PC-9 (cell line): Measurements from ENCODE around the gene DNAAF3. TPM values are rescaled to one million over a fixed set of nuclear protein-coding genes. Genes with fewer than 3 reads are reported as not detected.

Source experiments
- BruUV-seq: library from RNA; stranded (reverse); fragments of 400-500 nt; replicated peaks from 2 replicates; lab custom pipeline; 2021; lab: Mats Ljungman, UMichigan
- CTCF ChIA-PET: fragments of 300-600 bp; sonication (Branson Sonifier 250); formaldehyde crosslinking; loops from one replicate; lab custom pipeline; 2022; ENCODE audit warnings: antibody characterized with exemption; lab: Charles Lee
- POLR2A ChIA-PET: fragments of 300-600 bp; sonication (Branson Sonifier 250); formaldehyde crosslinking; loops from one replicate; lab custom pipeline; 2022; ENCODE audit warnings: antibody characterized with exemption; ENCODE audit not compliant: unreplicated experiment; lab: Charles Lee
- DNase-seq, 2 experiments: peaks; one replicate each; pipeline versions ENCODE4 v3.0.0 to v3.0.0-alpha.2; 2015 to 2022; ENCODE audit warnings: mixed read lengths in 1 of 2
- H2AFZ ChIP-seq: fragments of 200-600 bp; sonication (generic); 2 replicates; pipeline ENCODE4 v1.8.1; 2017; ENCODE audit warnings: antibody characterized with exemption
- H3F3A ChIP-seq: fragments of 200-600 bp; sonication (generic); 2 replicates; pipeline ENCODE4 v1.8.1; 2017; ENCODE audit warnings: antibody characterized with exemption, mild to moderate bottlenecking, low read depth; ENCODE audit not compliant: insufficient read depth
- H3K27ac ChIP-seq: fragments of 200-600 bp; sonication (generic); 2 replicates; pipeline ENCODE4 v1.6.1; 2016; ENCODE audit warnings: mixed run types
- H3K27me3 ChIP-seq: fragments of 200-600 bp; sonication (generic); 2 replicates; pipeline ENCODE4 v1.6.1; 2016; ENCODE audit warnings: low read depth, mixed run types; ENCODE audit not compliant: insufficient read depth
- H3K36me3 ChIP-seq: fragments of 200-600 bp; sonication (generic); 2 replicates; pipeline ENCODE4 v1.6.1; 2016; ENCODE audit warnings: low read depth, mixed run types
- H3K4me1 ChIP-seq: fragments of 200-600 bp; sonication (generic); replicated peaks from 2 replicates; pipeline ENCODE4 v1.6.1; 2016; ENCODE audit warnings: mixed run types; ENCODE audit not compliant: insufficient read depth
- H3K4me2 ChIP-seq: fragments of 200-600 bp; sonication (generic); 2 replicates; pipeline ENCODE4 v1.6.1; 2017; ENCODE audit warnings: mixed run types
- H3K4me3 ChIP-seq: fragments of 200-600 bp; sonication (generic); 2 replicates; pipeline ENCODE4 v1.6.1; 2016; ENCODE audit warnings: mixed run types
- H3K79me2 ChIP-seq: fragments of 200-600 bp; sonication (generic); 2 replicates; pipeline ENCODE4 v1.6.1; 2017; ENCODE audit warnings: low read depth, mixed run types
- H3K9me2 ChIP-seq: fragments of 200-600 bp; sonication (generic); 2 replicates; pipeline ENCODE4 v1.8.1; 2017; ENCODE audit warnings: mild to moderate bottlenecking; ENCODE audit not compliant: insufficient read depth
- H3K9me3 ChIP-seq: fragments of 200-600 bp; sonication (generic); 2 replicates; pipeline ENCODE4 v1.8.1; 2016; ENCODE audit warnings: low read depth; ENCODE audit not compliant: insufficient read depth
- H4K20me1 ChIP-seq: fragments of 200-600 bp; sonication (generic); 2 replicates; pipeline ENCODE4 v1.8.1; 2017; ENCODE audit not compliant: insufficient read depth
- CTCF ChIP-seq: fragments of 200-600 bp; sonication (generic); conservative IDR thresholded peaks from 2 replicates; pipeline ENCODE4 v1.6.1; 2017; ENCODE audit warnings: mixed run types, antibody characterized with exemption, mild to moderate bottlenecking, moderate library complexity
- EZH2 ChIP-seq: fragments of 200-600 bp; sonication (generic); IDR thresholded peaks from 2 replicates; pipeline ENCODE4 v1.8.0; 2017; ENCODE audit warnings: antibody characterized with exemption, low read depth
- intact Hi-C: fragments of 100-400 bp; cut with micrococcal nuclease; formaldehyde crosslinking; loops from one replicate; pipeline ENCODE4 v1.10.0; 2022; ENCODE audit not compliant: unreplicated experiment
- total RNA-seq: library from RNA; stranded (reverse); gene quantifications from 2 replicates; pipeline ENCODE4 v1.2.3, GENCODE V29; 2021

DNAAF3 gene
- total RNA-seq, 1 experiment from 2014 or later, result 51.8 TPM

- peak overlapping the region; percentile 67 for H3K4me3 ChIP-seq
- peak overlapping the region; percentile 85 for H2AFZ ChIP-seq
- intact Hi-C loops, result loop anchor here (1.0 to 10.0 kb wide), 3 partner anchors 14 to 329 kb away; partner anchors contain the start of gene ZNF628
- no TSS peak for BruUV-seq
- H3K27me3 ChIP-seq, result peaks cover 4% of the 10 kb centered on the region; the same call in 1 of the 2 replicates
- H3K9me2 ChIP-seq, result no peaks in the 10 kb centered on the region
- CTCF ChIA-PET, result interaction anchor here (0.6 to 2.9 kb wide), 13 partner anchors 10 to 716 kb away, joined by 3 to 47 read pairs (median 6); partner anchors contain the start of genes DNAAF3 and PPP6R1
- DNase-seq, result peak; percentile 59 to 83
- H3K36me3 ChIP-seq, result no peaks in the 10 kb centered on the region
- POLR2A ChIA-PET, result interaction anchor here (0.5 to 1.5 kb wide), 15 partner anchors 14 to 478 kb away, joined by 3 to 20 read pairs (median 6); partner anchors contain the start of genes HSPBP1, PPP1R12C, UBE2S and ZNF784
- H3K4me1 ChIP-seq, result peaks cover 20% of the 10 kb centered on the region; the same call in 1 of the 2 replicates
- H3K27ac ChIP-seq, result no peak overlapping the region
- H4K20me1 ChIP-seq, result no peaks in the 10 kb centered on the region
- H3F3A ChIP-seq, result peaks cover 12% of the 10 kb centered on the region; the same call in 1 of the 2 replicates
- no peaks in the 10 kb centered on the region for H3K79me2 ChIP-seq
- peak; percentile 98 for TF ChIP-seq CTCF
- no peak for TF ChIP-seq EZH2
- peak overlapping the region; percentile 80 for H3K4me2 ChIP-seq
- H3K9me3 ChIP-seq, result no peaks in the 10 kb centered on the region
Measured at GRCh38 chr19:55146078-55146704, 20.2 kb downstream of the DNAAF3 start.

- CTCF ChIA-PET, result interaction anchor here (0.7 to 2.9 kb wide), 3 partner anchors 9 to 19 kb away, joined by 3 to 47 read pairs (median 8); no protein-coding TSS in a partner anchor
- intact Hi-C loops, result loop anchor here (10.0 kb wide), 1 partner anchor 330 kb away; the partner anchor contains the start of gene ZNF628
Measured at GRCh38 chr19:55145232-55145631, 21.2 kb downstream of the DNAAF3 start.

More at GRCh38 chr19:55145232-55145631, 21.2 kb downstream of the DNAAF3 start:
- Histone ChIP-seq H3K4me2 (peak overlapping the region; percentile 26), H3K4me3 (no peak overlapping the region), H2AFZ (no peak overlapping the region), H3K27ac (no peak overlapping the region), H3K9me2 (no peaks in the 10 kb centered on the region), H3K36me3 (no peaks in the 10 kb centered on the region), H3K27me3 (peaks cover 4% of the 10 kb centered on the region; the same call in 1 of the 2 replicates), H3F3A (peaks cover 12% of the 10 kb centered on the region; the same call in 1 of the 2 replicates), H3K9me3 (no peaks in the 10 kb centered on the region), H4K20me1 (no peaks in the 10 kb centered on the region), H3K4me1 (peaks cover 20% of the 10 kb centered on the region; the same call in 1 of the 2 replicates), H3K79me2 (no peaks in the 10 kb centered on the region)
- POLR2A ChIA-PET, result no interaction called here
- DNase-seq, result no peak
- TF ChIP-seq CTCF, result no peak
- no peak for TF ChIP-seq EZH2
- BruUV-seq, result no TSS peak
